BJ (cell line): Measurements from ENCODE around the gene KCNQ1. TPM values are rescaled to one million over a fixed set of nuclear protein-coding genes. Genes with fewer than 3 reads are reported as not detected.

ENCODE experiments used
- CTCF ChIA-PET: fragments of 350-600 bp; formaldehyde crosslinking; extraction: SDS; loops from one replicate; lab custom pipeline; 2021; ENCODE audit warnings: antibody characterized with exemption, inconsistent platforms; lab: Yijun Ruan, JAX
- POLR2A ChIA-PET: fragments of 300-600 bp; sonication (Branson Sonifier 250); formaldehyde crosslinking; extraction: SDS; loops from one replicate; lab custom pipeline; 2021; ENCODE audit warnings: antibody characterized with exemption; lab: Charles Lee
- DNase-seq: peaks from one replicate; pipeline ENCODE4 v3.0.0-alpha.2; 2011; ENCODE audit warnings: low read depth
- H3K27me3 ChIP-seq: 2 replicates; pipeline ENCODE4 v1.6.0; 2011; ENCODE audit warnings: low read length; ENCODE audit not compliant: control insufficient read depth, insufficient read depth
- H3K36me3 ChIP-seq: 2 replicates; pipeline ENCODE4 v1.5.1; 2011; ENCODE audit warnings: low read length; ENCODE audit not compliant: control insufficient read depth, insufficient read depth
- H3K4me3 ChIP-seq: 2 replicates; pipeline ENCODE4 v1.5.1; 2011; ENCODE audit warnings: low read depth, mild to moderate bottlenecking, control low read depth, low read length
- polyA plus RNA-seq: library from polyadenylated mRNA; depleted of rRNA; stranded (reverse); fragments of >200 nt; gene quantifications from 2 replicates; pipeline ENCODE4 v1.2.3, GENCODE V29; 2011
- TF ChIP-seq, protein P1 (sequence below): IDR thresholded peaks from 2 replicates; pipeline ENCODE4 v1.5.1; 2011; ENCODE audit warnings: low read depth, mild to moderate bottlenecking, control low read depth, inconsistent platforms, low read length, moderate library complexity; ENCODE audit not compliant: insufficient read depth

Gene KCNQ1
- polyA plus RNA-seq, 1 experiment, result not detected

DNA sequence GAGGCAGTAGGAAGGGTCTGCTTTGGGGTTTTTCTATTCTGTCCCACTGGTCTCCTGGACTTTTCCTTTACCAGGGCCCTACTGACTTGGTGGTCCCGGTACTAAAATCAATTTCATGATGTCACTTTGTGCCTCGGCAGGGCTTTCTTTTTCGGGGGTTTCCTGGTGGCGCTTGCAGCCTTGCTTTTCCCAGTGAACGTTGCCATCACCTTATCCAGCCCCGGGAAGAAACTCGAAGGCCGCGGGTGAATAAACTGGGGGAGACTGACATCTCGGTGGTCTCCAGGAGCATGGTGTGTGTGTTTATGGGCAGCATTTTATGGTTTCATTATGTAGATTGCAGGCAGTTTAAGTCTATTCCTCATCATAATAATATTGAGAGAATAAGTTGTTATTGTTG lies 84.4 kb downstream of the KCNQ1 start:
- POLR2A ChIA-PET, result no interaction called here
- CTCF ChIA-PET, result interaction anchor here (3.7 to 14.9 kb wide), 3 partner anchors 103 to 358 kb away, joined by 14 to 772 read pairs (median 90); partner anchors contain the start of gene CDKN1C
- no peaks in the 10 kb centered on the region for H3K36me3 ChIP-seq

DNA sequence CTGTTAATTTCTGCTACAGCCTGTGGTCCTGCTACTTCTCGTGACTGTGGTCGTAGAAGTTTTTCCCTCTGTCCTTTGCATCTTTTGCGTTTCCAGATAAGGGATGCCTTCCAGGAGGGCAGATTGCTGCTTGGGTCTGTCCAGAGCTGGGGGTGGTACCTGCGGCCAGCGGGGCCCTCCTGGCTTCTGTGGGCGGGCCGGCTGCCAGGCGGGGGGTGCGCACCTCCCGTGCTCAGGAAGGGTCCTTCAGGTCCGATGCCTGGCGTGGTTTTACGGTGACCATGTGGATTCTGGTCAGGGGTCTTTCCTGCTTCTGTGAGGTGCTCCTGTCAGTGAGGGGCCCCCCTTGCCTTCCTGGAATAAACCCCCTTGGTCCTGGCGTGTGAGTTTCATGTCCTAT lies 84.8 kb downstream of the KCNQ1 start:
- Histone ChIP-seq H3K27me3 (peaks cover 2% of the 10 kb centered on the region; the same call in 1 of the 2 replicates), H3K4me3 (no peak overlapping the region), H3K36me3 (no peaks in the 10 kb centered on the region)
- POLR2A ChIA-PET, result no interaction called here
- TF ChIP-seq, protein P1, sequence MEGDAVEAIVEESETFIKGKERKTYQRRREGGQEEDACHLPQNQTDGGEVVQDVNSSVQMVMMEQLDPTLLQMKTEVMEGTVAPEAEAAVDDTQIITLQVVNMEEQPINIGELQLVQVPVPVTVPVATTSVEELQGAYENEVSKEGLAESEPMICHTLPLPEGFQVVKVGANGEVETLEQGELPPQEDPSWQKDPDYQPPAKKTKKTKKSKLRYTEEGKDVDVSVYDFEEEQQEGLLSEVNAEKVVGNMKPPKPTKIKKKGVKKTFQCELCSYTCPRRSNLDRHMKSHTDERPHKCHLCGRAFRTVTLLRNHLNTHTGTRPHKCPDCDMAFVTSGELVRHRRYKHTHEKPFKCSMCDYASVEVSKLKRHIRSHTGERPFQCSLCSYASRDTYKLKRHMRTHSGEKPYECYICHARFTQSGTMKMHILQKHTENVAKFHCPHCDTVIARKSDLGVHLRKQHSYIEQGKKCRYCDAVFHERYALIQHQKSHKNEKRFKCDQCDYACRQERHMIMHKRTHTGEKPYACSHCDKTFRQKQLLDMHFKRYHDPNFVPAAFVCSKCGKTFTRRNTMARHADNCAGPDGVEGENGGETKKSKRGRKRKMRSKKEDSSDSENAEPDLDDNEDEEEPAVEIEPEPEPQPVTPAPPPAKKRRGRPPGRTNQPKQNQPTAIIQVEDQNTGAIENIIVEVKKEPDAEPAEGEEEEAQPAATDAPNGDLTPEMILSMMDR, result no peak
- DNase-seq, result no peak
- CTCF ChIA-PET, result interaction anchor here (6.1 to 14.9 kb wide), 2 partner anchors 104 to 357 kb away, joined by 90 to 772 read pairs; partner anchors contain the start of gene CDKN1C

More for the DNA sequence above, 84.4 kb downstream of the KCNQ1 start:
- no peak overlapping the region for H3K4me3 ChIP-seq
- H3K27me3 ChIP-seq, result peaks cover 2% of the 10 kb centered on the region; the same call in 1 of the 2 replicates
- TF ChIP-seq, protein P1, result no peak
- DNase-seq, result no peak

DNA sequence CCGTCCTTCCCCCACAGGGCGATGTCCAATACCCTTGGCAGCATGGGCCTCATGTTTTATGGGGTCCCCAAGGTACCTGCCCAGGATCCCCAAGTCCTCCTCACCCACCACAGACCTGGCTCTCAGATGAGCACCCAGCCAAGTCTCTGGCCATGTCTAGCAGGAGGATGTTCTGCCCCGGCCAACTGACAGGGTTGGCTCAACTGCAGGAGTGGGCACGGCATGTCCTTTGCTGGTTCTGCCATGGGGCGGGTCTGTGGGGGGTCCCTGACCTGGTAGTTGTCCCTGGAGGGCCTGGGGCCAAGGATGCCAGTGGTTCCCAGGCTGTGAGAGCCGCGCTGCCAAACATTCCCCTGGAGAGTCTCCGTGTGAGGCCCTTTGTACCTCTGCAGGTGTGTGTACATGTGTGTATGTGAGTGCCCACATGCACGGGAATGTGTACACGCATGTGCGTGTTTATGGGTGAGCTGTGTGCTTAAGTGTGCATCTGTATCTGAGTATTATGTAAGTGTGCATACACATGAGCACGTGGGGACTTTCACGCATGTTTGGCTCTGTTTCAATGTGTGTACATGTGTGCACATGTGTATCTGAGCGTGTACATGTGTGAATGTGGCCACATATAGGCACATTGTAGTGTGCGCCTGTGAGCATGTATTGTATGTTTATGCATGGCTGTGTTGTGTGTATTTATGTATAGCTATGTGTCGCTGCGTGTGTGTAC lies 85.5 kb downstream of the KCNQ1 start:
- CTCF ChIA-PET, result interaction anchor here (0.6 to 14.9 kb wide), 20 partner anchors 8 to 437 kb away, joined by 3 to 772 read pairs (median 8); partner anchors contain the start of genes CDKN1C and TH
- TF ChIP-seq, protein P1, result no peak
- H3K27me3 ChIP-seq, result peaks cover 2% of the 10 kb centered on the region; the same call in 1 of the 2 replicates
- POLR2A ChIA-PET, result no interaction called here
- no peak overlapping the region for H3K4me3 ChIP-seq
- no peak for DNase-seq
- H3K36me3 ChIP-seq, result no peaks in the 10 kb centered on the region

DNA sequence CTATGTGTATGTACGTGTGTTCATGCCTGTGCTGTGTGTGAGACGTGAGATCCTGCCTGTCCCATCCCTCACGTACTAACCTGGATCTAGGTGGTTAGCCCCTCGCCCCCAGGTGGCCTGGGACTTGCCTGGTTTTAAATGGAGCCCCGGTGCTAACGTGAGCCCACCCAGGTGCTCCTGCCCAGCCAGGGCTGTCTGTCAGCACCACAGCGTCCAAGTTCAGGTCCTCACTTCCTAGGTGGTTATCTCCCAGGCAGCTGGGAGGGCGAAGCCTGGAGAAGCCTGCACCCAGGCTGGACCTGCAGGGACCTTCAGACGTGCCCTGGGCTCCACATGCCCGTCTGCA lies 86.0 kb downstream of the KCNQ1 start:
- H3K4me3 ChIP-seq, result no peak overlapping the region
- ChIA-PET POLR2A (no interaction called here), CTCF (interaction anchor here (0.6 to 14.9 kb wide), 30 partner anchors 9 to 686 kb away, joined by 3 to 772 read pairs (median 6); partner anchors contain the start of genes CDKN1C, PHLDA2 and TH)
- DNase-seq, result no peak
- TF ChIP-seq, protein P1, result no peak
- H3K36me3 ChIP-seq, result no peaks in the 10 kb centered on the region
- peaks cover 2% of the 10 kb centered on the region; the same call in 1 of the 2 replicates for H3K27me3 ChIP-seq

DNA sequence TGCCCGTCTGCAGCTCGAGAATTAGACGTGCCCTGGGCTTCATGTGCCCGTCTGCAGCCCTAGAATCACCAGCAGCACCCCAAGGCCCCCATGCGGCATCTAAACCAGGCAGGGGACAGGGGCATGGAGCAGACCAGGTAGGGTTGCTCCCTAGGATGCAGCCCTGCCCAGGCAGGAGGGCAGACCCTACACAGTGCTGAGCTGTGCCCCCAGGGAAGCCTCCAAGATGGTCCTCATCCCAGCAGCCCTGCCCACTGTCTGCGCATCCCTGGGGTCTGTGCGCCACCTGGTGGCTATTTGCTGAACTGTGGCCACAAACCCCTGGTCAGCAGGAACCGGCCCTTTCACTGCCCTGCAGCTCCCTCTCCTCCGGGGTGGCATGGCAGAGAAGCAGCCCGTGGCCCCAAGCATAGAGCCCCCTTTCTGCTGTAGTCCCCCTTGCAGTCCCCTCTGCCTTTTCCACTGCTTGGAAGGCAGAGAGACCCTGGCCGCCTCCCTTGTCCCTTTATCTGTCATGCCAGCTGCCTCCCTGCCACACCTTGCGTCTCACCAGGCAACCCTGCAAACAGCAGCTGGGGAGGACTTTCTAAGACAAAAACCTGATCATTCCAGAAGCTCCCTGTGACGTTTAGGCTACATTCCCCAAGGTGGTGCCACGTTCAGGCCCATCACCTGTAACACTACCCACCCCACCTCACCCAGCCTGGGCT lies 86.6 kb downstream of the KCNQ1 start:
- Histone ChIP-seq H3K27me3 (peaks cover 2% of the 10 kb centered on the region; the same call in 1 of the 2 replicates), H3K4me3 (no peak overlapping the region), H3K36me3 (no peaks in the 10 kb centered on the region)
- CTCF ChIA-PET, result interaction anchor here (0.6 to 14.9 kb wide), 50 partner anchors 9 to 685 kb away, joined by 3 to 772 read pairs (median 4); partner anchors contain the start of genes CDKN1C, NAP1L4, PHLDA2 and TH
- POLR2A ChIA-PET, result no interaction called here
- TF ChIP-seq, protein P1, result peak; percentile 97
- DNase-seq, result no peak
